Heart right ventricle (tissue), 16 donors: ENCODE data around the gene OR2G3. TPM values are rescaled to one million over a fixed set of nuclear protein-coding genes. Genes with fewer than 3 reads are reported as not detected.

ENCODE experiments used
- ATAC-seq, 8 donors: fragments of 200-7000 bp; cut with Tn5 transposase; one replicate each; pipeline ENCODE4 v1.9.1; 2020; ENCODE audit warnings: mild to moderate bottlenecking in 8 of 8, moderate library complexity in 8 of 8, moderate number of reproducible peaks in 1 of 8
- DNase-seq, 2 donors: peaks; one replicate each; pipeline ENCODE4 v3.0.0-alpha.2; 2020
- H3K27ac ChIP-seq, 10 donors: fragments of 200-600 bp; sonication (generic) in 2 of 10; one replicate each; pipeline versions ENCODE4 v1.5.0 to v1.8.0; 2020 to 2022; ENCODE audit warnings: mild to moderate bottlenecking in 3 of 10
- H3K27me3 ChIP-seq, 7 donors: fragments of 200-600 bp; one replicate each; pipeline ENCODE4 v1.8.0; 2021 to 2022; ENCODE audit warnings: mild to moderate bottlenecking in 2 of 7
- H3K36me3 ChIP-seq, 9 donors: fragments of 200-600 bp; sonication (generic) in 1 of 9; one replicate each; pipeline versions ENCODE4 v1.5.0 to v1.8.0; 2020 to 2022; ENCODE audit warnings: mild to moderate bottlenecking in 2 of 9
- H3K4me1 ChIP-seq, 9 donors: fragments of 200-600 bp; sonication (generic) in 1 of 9; one replicate each; pipeline versions ENCODE4 v1.5.0 to v1.8.0; 2020 to 2022; ENCODE audit warnings: mild to moderate bottlenecking in 4 of 9
- H3K4me3 ChIP-seq, 10 donors: fragments of 200-600 bp; sonication (generic) in 2 of 10; one replicate each; pipeline versions ENCODE4 v1.5.0 to v1.8.0; 2020 to 2022; ENCODE audit warnings: mild to moderate bottlenecking in 7 of 10, moderate library complexity in 2 of 10
- H3K9me3 ChIP-seq, 11 donors: fragments of 200-600 bp in 10 of 11; sonication (generic) in 2 of 11; one replicate each; pipeline versions ENCODE4 v1.5.0 to v1.8.0; 2013 to 2022; ENCODE audit warnings: mild to moderate bottlenecking in 2 of 11, control low read depth in 1 of 11, moderate library complexity in 1 of 11
- CTCF ChIP-seq, 9 donors: fragments of 200-600 bp; sonication (generic) in 2 of 9; IDR thresholded peaks; one replicate each; pipeline versions ENCODE4 v1.5.0 to v1.8.0; 2021 to 2022; ENCODE audit warnings: antibody characterized with exemption in 9 of 9, mild to moderate bottlenecking in 5 of 9, moderate library complexity in 1 of 9
- WGBS, 2 donors: extraction: QIAGEN DNeasy Blood & Tissue Kit; methylation state at CpG; one replicate each; pipeline ENCODE4 v1.1.7; 2013; ENCODE audit warnings: inconsistent platforms in 1 of 2; 5-methylcytosine and 5-hydroxymethylcytosine counted together
- intact Hi-C, 10 donors: fragments of 100-400 bp; cut with DNase I; formaldehyde crosslinking; loops; one replicate each; pipeline versions ENCODE4 v1.11.1 to v1.14.2; 2022
- long read RNA-seq, 3 donors: library from polyadenylated mRNA; unstranded; transcript quantifications; one replicate each; pipeline ENCODE4 v2.0.0, GENCODE V29; 2020 to 2021
- polyA plus RNA-seq, 2 donors: library from polyadenylated mRNA; stranded (reverse); fragments of 200-250 nt; gene quantifications; one replicate each; pipeline ENCODE4 v1.2.3, GENCODE V29; 2013
- total RNA-seq, 10 donors: library from RNA; stranded (reverse); fragmentation: NEBNext Ultra II Directional in 3 of 10; extraction: Animal tissue kit (Norgen Biotek cat#: 25700) in 3 of 10; gene quantifications; one replicate each; pipeline versions ENCODE4 v1.2.1 to v1.2.4, GENCODE V29; 2021 to 2023
- donor health status: Arrhythmogenic right ventricular cardiomyopathy.
- donor health status: ischemic (EF 13 %, LVEDD 7.1; RV severe dilation, severe dysfunction).
- donor health status: healthy with polysubstance abuse.
- donor health status: DM: no; HTN: yes; CAD: no.
- donor health status: DM: no; HTN: no; CAD: no.
- donor health status: ischemic (EF 25% LVEDD 6.9; RV normal size, moderate dysfunction).
- donor health status: ischemic (EF 25% LVEDD 5.7; RV mildly dilated, moderate dysfunction).
- donor health status: healthy.
- donor health status: DM: yes; HTN: yes; CAD: no.
- donor health status: Ischemic cardiomyopathy.
- donor health status: ischemic (EF 35%, LVEDD 5.7; RV mildly dilated, moderate dysfunction).
- donor health status: nonischemic (EF 11% LVEDD 7.7; RV severe dilation, severe dysfunction).
- donor health status: DM: yes; HTN: yes; CAD: no.
- donor health status: PGD.
- donor health status: ischemic (EF 29% LVEDD 5.4; RV normal size, mild dysfunction).
- donor health status: nonischemic (EF 23%, LVEDD 6.1; RV moderate dilation, normal function).

The OR2G3 gene
- total RNA-seq (not detected), polyA plus RNA-seq (not detected)
- long read RNA-seq, donor 1, result 0 reads
- long read RNA-seq, donor 2, result 0 reads
- long read RNA-seq, donor 3, result 0 reads

- intact Hi-C loops, result no loop called here
- no peak for ATAC-seq
- Histone ChIP-seq H3K27ac (no peak within 1 kb of the TSS), H3K36me3 (no peaks in the 10 kb centered on the region), H3K9me3 (peaks cover 0 to 18% (median 0%) of the 10 kb centered on the region in 11 donors), H3K27me3 (no peaks in the 10 kb centered on the region), H3K4me1 (no peaks in the 10 kb centered on the region), H3K4me3 (no peak within 1 kb of the TSS)
- no peak for DNase-seq
- WGBS, 2 donors, result 75 to 86% methylated on average over 2 of the region's 2 CpGs
- TF ChIP-seq CTCF (IDR thresholded peaks at IDR 0.05), result no peak
Observed at GRCh38 chr1:247605286-247605685, at the start of gene OR2G3. OR2G3 (plus strand) TSS chr1:247605586; CDS start chr1:247605586, 0 bp downstream.

- WGBS, 2 donors, result 67 to 72% methylated on average over 2 of the region's 2 CpGs
- Histone ChIP-seq H3K9me3 (no peaks in the 10 kb centered on the region), H3K4me3 (no peak overlapping the region), H3K27ac (no peak overlapping the region), H3K36me3 (no peaks in the 10 kb centered on the region), H3K4me1 (no peaks in the 10 kb centered on the region), H3K27me3 (no peaks in the 10 kb centered on the region)
- no peak for TF ChIP-seq CTCF (IDR thresholded peaks at IDR 0.05)
- intact Hi-C loops, result no loop called here
- no peak for ATAC-seq
- DNase-seq, result no peak
Observed at GRCh38 chr1:247557926-247558674, 47.3 kb upstream of the OR2G3 start.

GRCh38 chr1:247561711-247562110 lies 43.7 kb upstream of the OR2G3 start:
- H3K4me1 ChIP-seq, result no peaks in the 10 kb centered on the region
- intact Hi-C loops, result no loop called here
- no peak overlapping the region for H3K27ac ChIP-seq
- H3K36me3 ChIP-seq, result no peaks in the 10 kb centered on the region
- 69 to 72% methylated on average over 10 of the region's 10 CpGs for WGBS, 2 donors
- DNase-seq (no peak), ATAC-seq (no peak)
- no peaks in the 10 kb centered on the region for H3K9me3 ChIP-seq
- H3K4me3 ChIP-seq, result no peak overlapping the region
- TF ChIP-seq CTCF (IDR thresholded peaks at IDR 0.05), result no peak
- no peaks in the 10 kb centered on the region for H3K27me3 ChIP-seq

GRCh38 chr1:247562198-247562597 lies 43.2 kb upstream of the OR2G3 start:
- WGBS, 2 donors, result 61 to 65% methylated on average over 9 of the region's 9 CpGs
- no peak for ATAC-seq
- no peak overlapping the region for H3K27ac ChIP-seq
- no peak for DNase-seq
- H3K27me3 ChIP-seq, result no peaks in the 10 kb centered on the region
- peaks cover 0 to 4% (median 0%) of the 10 kb centered on the region in 11 donors for H3K9me3 ChIP-seq
- no peaks in the 10 kb centered on the region for H3K36me3 ChIP-seq
- intact Hi-C loops, result no loop called here
- no peak overlapping the region for H3K4me3 ChIP-seq
- TF ChIP-seq CTCF (IDR thresholded peaks at IDR 0.05), result no peak
- H3K4me1 ChIP-seq, result no peaks in the 10 kb centered on the region
